Measurements from ENCODE around the gene ERH.
A peak's percentile ranks its signal among the peaks of the same experiment; 100 is the strongest.
"Not testable (repeated sequence)": the region's sequence is repeated elsewhere in the genome, so short reads cannot be mapped to it uniquely, and the experiment has no call there.

Gene ERH

GRCh38 chr14:69392481-69392880 is 5.6 kb downstream of the ERH start:
- DNase-seq, result no peak

GRCh38 chr14:69391400-69391799 is 6.7 kb downstream of the ERH start:
- DNase-seq, result not testable (repeated sequence)

- DNase-seq, result no peak
These were observed 10.8 kb downstream of the ERH start for GRCh38 chr14:69387311-69387710.

- DNase-seq, result no peak
These were observed 19.8 kb downstream of the ERH start for GRCh38 chr14:69378274-69378673.

- DNase-seq, result no peak
These were observed 21.7 kb downstream of the ERH start for GRCh38 chr14:69376439-69376838.

- no peak for DNase-seq
These were observed 22.4 kb downstream of the ERH start for GRCh38 chr14:69375722-69376121.

GRCh38 chr14:69375182-69375581 is 22.9 kb downstream of the ERH start:
- no peak for DNase-seq

GRCh38 chr14:69374235-69374634 is 23.9 kb downstream of the ERH start:
- DNase-seq, result no peak

GRCh38 chr14:69373104-69373503 is 25.0 kb downstream of the ERH start:
- DNase-seq, result no peak

- DNase-seq, result no peak
These were observed 26.0 kb downstream of the ERH start for GRCh38 chr14:69372146-69372545.

- DNase-seq, result no peak
These were observed 28.0 kb downstream of the ERH start for GRCh38 chr14:69370061-69370460.

- no peak for DNase-seq
These were observed 29.7 kb downstream of the ERH start for GRCh38 chr14:69368381-69368780.

GRCh38 chr14:69366761-69367160 is 31.3 kb downstream of the ERH start:
- no peak for DNase-seq

- DNase-seq, result no peak
These were observed 32.0 kb downstream of the ERH start for GRCh38 chr14:69366069-69366468.

GRCh38 chr14:69364378-69364777 is 33.7 kb downstream of the ERH start:
- DNase-seq, result no peak

- DNase-seq, result no peak
These were observed 34.1 kb downstream of the ERH start for GRCh38 chr14:69363964-69364363.

- no peak for DNase-seq
These were observed 35.0 kb downstream of the ERH start for GRCh38 chr14:69363055-69363454.

- no peak for DNase-seq
These were observed 37.5 kb downstream of the ERH start for GRCh38 chr14:69360438-69361108.

GRCh38 chr14:69358966-69359365 is 39.1 kb downstream of the ERH start:
- no peak for DNase-seq

- peak in 1 of 4 experiments; percentile 23 for DNase-seq
These were observed 39.7 kb downstream of the ERH start for GRCh38 chr14:69358233-69358963.

- no peak for DNase-seq
These were observed 40.4 kb downstream of the ERH start for GRCh38 chr14:69357544-69358200.

GRCh38 chr14:69356903-69357543 is 41.1 kb downstream of the ERH start:
- no peak for DNase-seq

- DNase-seq, result no peak
These were observed 42.4 kb downstream of the ERH start for GRCh38 chr14:69355607-69356281.
